ENCODE results near the gene SHC3.

DNA sequence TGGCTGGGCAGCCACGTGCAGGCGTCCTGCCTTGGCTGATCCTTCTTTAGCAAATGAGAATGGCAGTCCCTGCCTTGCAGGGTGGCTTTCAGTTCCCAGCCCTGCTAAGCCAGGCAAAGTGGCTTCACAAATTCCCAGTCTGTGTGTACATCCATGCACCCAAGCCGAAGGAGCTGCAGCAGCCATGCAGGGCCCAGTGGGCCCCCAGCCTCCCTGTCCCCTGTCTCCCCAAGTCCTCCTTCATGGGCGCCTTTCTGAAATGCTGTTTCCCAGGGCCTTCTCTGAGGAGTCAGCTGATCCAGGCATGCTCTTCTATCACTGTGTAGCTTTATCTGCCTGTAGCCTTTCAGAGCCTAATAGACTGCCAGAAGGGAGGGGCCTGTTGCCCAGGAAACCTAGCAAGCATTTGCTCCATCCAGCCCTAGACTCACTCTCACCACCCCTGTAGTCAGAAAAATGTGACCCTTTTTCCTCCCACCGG, 47.4 kb upstream of the SHC3 start:
- TF ChIP-seq, protein P1, sequence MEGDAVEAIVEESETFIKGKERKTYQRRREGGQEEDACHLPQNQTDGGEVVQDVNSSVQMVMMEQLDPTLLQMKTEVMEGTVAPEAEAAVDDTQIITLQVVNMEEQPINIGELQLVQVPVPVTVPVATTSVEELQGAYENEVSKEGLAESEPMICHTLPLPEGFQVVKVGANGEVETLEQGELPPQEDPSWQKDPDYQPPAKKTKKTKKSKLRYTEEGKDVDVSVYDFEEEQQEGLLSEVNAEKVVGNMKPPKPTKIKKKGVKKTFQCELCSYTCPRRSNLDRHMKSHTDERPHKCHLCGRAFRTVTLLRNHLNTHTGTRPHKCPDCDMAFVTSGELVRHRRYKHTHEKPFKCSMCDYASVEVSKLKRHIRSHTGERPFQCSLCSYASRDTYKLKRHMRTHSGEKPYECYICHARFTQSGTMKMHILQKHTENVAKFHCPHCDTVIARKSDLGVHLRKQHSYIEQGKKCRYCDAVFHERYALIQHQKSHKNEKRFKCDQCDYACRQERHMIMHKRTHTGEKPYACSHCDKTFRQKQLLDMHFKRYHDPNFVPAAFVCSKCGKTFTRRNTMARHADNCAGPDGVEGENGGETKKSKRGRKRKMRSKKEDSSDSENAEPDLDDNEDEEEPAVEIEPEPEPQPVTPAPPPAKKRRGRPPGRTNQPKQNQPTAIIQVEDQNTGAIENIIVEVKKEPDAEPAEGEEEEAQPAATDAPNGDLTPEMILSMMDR (IDR thresholded peaks at IDR 0.05): no peak
- no peak for TF ChIP-seq POLR2A (IDR thresholded peaks at IDR 0.05)
